ENCODE data around the gene AKAP13.

- no peak for TF ChIP-seq EP300 (conservative IDR thresholded peaks at IDR 0.05; ENCODE audit: poor library complexity, severe bottlenecking)
- TF ChIP-seq CTCF (IDR thresholded peaks at IDR 0.05; ENCODE audit: poor library complexity, severe bottlenecking): no peak
- no peak for TF ChIP-seq EZH2 (IDR thresholded peaks at IDR 0.05; ENCODE audit: borderline replicate concordance, insufficient read depth, low read length, poor library complexity, severe bottlenecking)
- no peak for TF ChIP-seq POLR2AphosphoS5 (IDR thresholded peaks at IDR 0.05)
- TF ChIP-seq MXI1 (conservative IDR thresholded peaks at IDR 0.05; ENCODE audit: poor library complexity, severe bottlenecking): no peak
Measured at GRCh38 chr15:85377986-85378385, 2.4 kb upstream of the AKAP13 start.

All from neural cell (in vitro differentiated cells).